H9 (cell line): ENCODE measurements around the gene RPL9. TPM values are rescaled to one million over a fixed set of nuclear protein-coding genes. Genes with fewer than 3 reads are reported as not detected.

Experiments used
- DNase-seq: peaks from one replicate; pipeline ENCODE4 v3.0.0-alpha.2; 2017
- H2AFZ ChIP-seq: one replicate; pipeline ENCODE4 v1.6.1; 2013; ENCODE audit warnings: mild to moderate bottlenecking, low read length, control low read depth, moderate library complexity
- H2AK5ac ChIP-seq: 2 replicates; pipeline ENCODE4 v1.6.1; 2013; ENCODE audit warnings: low read length, control low read depth, mixed read lengths; ENCODE audit not compliant: insufficient read length
- H2BK120ac ChIP-seq: one replicate; pipeline ENCODE4 v1.6.1; 2013; ENCODE audit warnings: low read depth, mild to moderate bottlenecking, low read length, control low read depth, inconsistent platforms; ENCODE audit not compliant: poor library complexity, severe bottlenecking
- H2BK12ac ChIP-seq: 2 replicates; pipeline ENCODE4 v1.6.1; 2013; ENCODE audit warnings: low read length, control low read depth, mixed read lengths, low read depth; ENCODE audit not compliant: insufficient read length
- H2BK15ac ChIP-seq: 2 replicates; pipeline ENCODE4 v1.6.1; 2013; ENCODE audit warnings: low read depth, low read length, control low read depth
- H2BK20ac ChIP-seq: one replicate; pipeline ENCODE4 v1.6.1; 2013; ENCODE audit warnings: low read depth, mild to moderate bottlenecking, low read length, control low read depth, inconsistent platforms; ENCODE audit not compliant: poor library complexity, severe bottlenecking
- H2BK5ac ChIP-seq: 2 replicates; pipeline ENCODE4 v1.6.1; 2013; ENCODE audit warnings: low read length, control low read depth, mixed read lengths; ENCODE audit not compliant: insufficient read length
- H3K14ac ChIP-seq: 2 replicates; pipeline ENCODE4 v1.6.1; 2013; ENCODE audit warnings: low read length, control low read depth; ENCODE audit not compliant: insufficient read depth
- H3K18ac ChIP-seq: 2 replicates; pipeline ENCODE4 v1.6.1; 2013; ENCODE audit warnings: low read depth, mild to moderate bottlenecking, mixed read lengths, low read length, control low read depth; ENCODE audit not compliant: insufficient read length
- H3K23ac ChIP-seq: 2 replicates; pipeline ENCODE4 v1.6.1; 2013; ENCODE audit warnings: low read length, control low read depth, mixed read lengths, low read depth; ENCODE audit not compliant: insufficient read length
- H3K23me2 ChIP-seq: 2 replicates; pipeline ENCODE4 v1.6.1; 2013; ENCODE audit warnings: low read depth, mild to moderate bottlenecking, mixed read lengths, low read length, control low read depth; ENCODE audit not compliant: insufficient read length, poor library complexity, severe bottlenecking
- H3K27ac ChIP-seq: 2 replicates; pipeline ENCODE4 v1.5.1; 2013; ENCODE audit warnings: low read length, control low read depth, mixed read lengths, low read depth; ENCODE audit not compliant: insufficient read length
- H3K27me3 ChIP-seq: 2 replicates; pipeline ENCODE4 v1.6.1; 2013; ENCODE audit warnings: low read length, control low read depth, inconsistent platforms; ENCODE audit not compliant: insufficient read depth
- H3K4ac ChIP-seq: 2 replicates; pipeline ENCODE4 v1.6.1; 2013; ENCODE audit warnings: low read depth, mild to moderate bottlenecking, control low read depth, inconsistent platforms, low read length, moderate library complexity
- H3K4me1 ChIP-seq: 2 replicates; pipeline ENCODE4 v1.6.1; 2013; ENCODE audit warnings: low read length, control low read depth, inconsistent platforms; ENCODE audit not compliant: insufficient read depth
- H3K4me2 ChIP-seq: 2 replicates; pipeline ENCODE4 v1.6.1; 2013; ENCODE audit warnings: low read length, control low read depth, mixed read lengths; ENCODE audit not compliant: insufficient read length, insufficient read depth
- H3K56ac ChIP-seq: 2 replicates; pipeline ENCODE4 v1.6.1; 2013; ENCODE audit warnings: low read depth, mild to moderate bottlenecking, mixed read lengths, low read length, control low read depth; ENCODE audit not compliant: insufficient read length
- H3K79me1 ChIP-seq: 2 replicates; pipeline ENCODE4 v1.6.1; 2013; ENCODE audit warnings: low read depth, mild to moderate bottlenecking, moderate library complexity, low read length, control low read depth, inconsistent platforms; ENCODE audit not compliant: insufficient read depth, poor library complexity, severe bottlenecking
- H3K79me2 ChIP-seq: 2 replicates; pipeline ENCODE4 v1.6.1; 2013; ENCODE audit warnings: low read length, control low read depth, inconsistent platforms; ENCODE audit not compliant: insufficient read depth
- H3K9ac ChIP-seq: 2 replicates; pipeline ENCODE4 v1.6.1; 2013; ENCODE audit warnings: low read length, control low read depth, mixed read lengths; ENCODE audit not compliant: insufficient read length; ENCODE audit errors: extremely low read depth
- H3K9me3 ChIP-seq: one replicate; pipeline ENCODE4 v1.6.1; 2013; ENCODE audit warnings: low read depth, low read length, inconsistent platforms; ENCODE audit not compliant: control insufficient read depth
- H3T11ph ChIP-seq: one replicate; pipeline ENCODE4 v1.6.1; 2013; ENCODE audit warnings: mild to moderate bottlenecking, low read length, control low read depth, inconsistent platforms
- H4K20me1 ChIP-seq: one replicate; pipeline ENCODE4 v1.6.1; 2013; ENCODE audit not compliant: control insufficient read depth, insufficient read length, insufficient read depth
- H4K5ac ChIP-seq: 2 replicates; pipeline ENCODE4 v1.6.1; 2013; ENCODE audit warnings: low read depth, mild to moderate bottlenecking, mixed read lengths, low read length, control low read depth; ENCODE audit not compliant: insufficient read length
- H4K8ac ChIP-seq: replicated peaks from 2 replicates; pipeline ENCODE4 v1.6.1; 2013; ENCODE audit warnings: low read length, control low read depth, mixed read lengths, low read depth; ENCODE audit not compliant: insufficient read length
- H4K91ac ChIP-seq: 2 replicates; pipeline ENCODE4 v1.6.1; 2013; ENCODE audit warnings: low read depth, mild to moderate bottlenecking, moderate library complexity, mixed read lengths, low read length, control low read depth; ENCODE audit not compliant: insufficient read length
- H3K27ac Mint-ChIP-seq, 3 experiments: 2 replicates in 2 of 3; 3 replicates in 1 of 3; pipeline ENCODE4 v1.8.0; 2020 to 2021; ENCODE audit warnings: mixed read lengths in 3 of 3, mild to moderate bottlenecking in 1 of 3, moderate library complexity in 1 of 3
- H3K27me3 Mint-ChIP-seq: 2 replicates; pipeline ENCODE4 v1.8.0; 2021; ENCODE audit warnings: low read depth, mild to moderate bottlenecking, moderate library complexity, mixed read lengths
- H3K36me3 Mint-ChIP-seq, 3 experiments: 2 replicates in 2 of 3; 3 replicates in 1 of 3; pipeline ENCODE4 v1.8.0; 2020 to 2021; ENCODE audit warnings: low read depth in 3 of 3, mixed read lengths in 3 of 3; ENCODE audit not compliant: insufficient read depth in 1 of 3
- H3K4me1 Mint-ChIP-seq, 2 experiments: 2 replicates each; pipeline ENCODE4 v1.8.0; 2020; ENCODE audit warnings: mixed read lengths in 2 of 2
- H3K4me3 Mint-ChIP-seq, 2 experiments: 2 replicates in 1 of 2; 3 replicates in 1 of 2; pipeline ENCODE4 v1.8.0; 2020 to 2021; ENCODE audit warnings: mild to moderate bottlenecking in 2 of 2, mixed read lengths in 2 of 2, moderate library complexity in 1 of 2
- H3K9me3 Mint-ChIP-seq, 2 experiments: 2 replicates in 1 of 2; 3 replicates in 1 of 2; pipeline ENCODE4 v1.8.0; 2020; ENCODE audit warnings: mild to moderate bottlenecking in 2 of 2, mixed read lengths in 2 of 2, moderate library complexity in 1 of 2
- WGBS: extraction: QIAGEN DNeasy Blood & Tissue Kit; methylation state at CpG from one replicate; pipeline ENCODE4 v1.1.7; 2013; ENCODE audit warnings: missing lambda C conversion rate, low lambda C conversion rate, mixed read lengths; ENCODE audit not compliant: insufficient read length; ENCODE audit errors: extremely low coverage; 5-methylcytosine and 5-hydroxymethylcytosine counted together
- long read RNA-seq: library from polyadenylated mRNA; unstranded; transcript quantifications from one replicate; pipeline ENCODE4 v2.0.0, GENCODE V29; 2020
- total RNA-seq: library from RNA; stranded (reverse); gene quantifications from 2 replicates; pipeline ENCODE4 v1.2.1, GENCODE V29; 2021
- TF ChIP-seq, protein P1 (sequence below): fragments of 200-600 bp; sonication (generic); conservative IDR thresholded peaks from 3 replicates; pipeline ENCODE4 v1.8.0; 2021; ENCODE audit warnings: antibody characterized with exemption, mild to moderate bottlenecking

RPL9 gene
- 1,871 and 1,888 TPM in 2 replicates for total RNA-seq
- long read RNA-seq, transcript RPL9-203 (7 exons, 1,127 nt), result minor isoform, 248 of 794 reads
- long read RNA-seq, transcript RPL9-214 (8 exons, 2,354 nt), result major isoform, 523 of 794 reads
- long read RNA-seq, partial matches to known transcripts, result 1 of 794 reads
- long read RNA-seq, other reads (novel, unspliced or antisense), result 18 of 794 reads

DNA sequence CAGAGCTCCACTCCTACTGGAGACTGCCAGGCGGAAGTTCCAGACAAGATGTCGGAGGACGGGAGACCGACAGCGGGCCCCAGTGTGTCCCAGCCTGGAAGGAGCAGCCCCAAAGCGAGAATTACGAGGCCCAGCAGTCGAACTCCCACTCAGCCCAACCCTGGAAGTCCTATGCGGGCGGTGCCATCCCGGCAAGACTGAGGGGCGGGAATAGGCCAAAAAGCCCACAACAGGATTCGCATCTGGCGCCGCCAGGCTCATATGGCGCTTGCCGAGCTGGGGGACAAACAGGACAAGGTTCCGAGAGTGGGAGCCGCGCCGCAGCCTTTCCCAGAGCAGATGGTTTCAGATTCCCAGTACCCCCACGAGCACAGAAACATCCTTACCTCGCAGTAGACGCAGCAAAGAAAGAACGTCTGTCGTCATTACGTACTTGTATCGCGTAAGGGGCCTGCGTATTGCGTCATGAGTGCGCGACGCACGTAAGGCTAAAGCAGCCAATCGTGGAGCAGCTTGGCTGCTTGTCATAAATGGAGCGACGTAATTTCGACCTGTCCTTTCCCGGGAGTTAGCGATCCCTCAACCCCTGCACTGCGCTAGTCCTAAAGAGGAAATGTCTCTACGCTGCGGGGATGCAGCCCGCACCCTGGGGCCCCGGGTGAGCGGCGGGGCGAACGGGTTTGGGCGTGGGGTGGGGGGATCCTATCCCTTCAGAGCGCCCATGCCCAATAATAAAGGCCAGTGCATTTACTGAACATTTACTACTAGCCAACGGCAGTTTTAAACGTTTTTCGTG, at the start of gene RPL9, which contains the start of gene LIAS:
Gene RPL9, minus strand, starts transcription at position 418 of the 796 bp plus-strand sequence. CDS start 483 bp downstream, outside the sequence.
Gene LIAS, plus strand, starts transcription at position 552 of the 796 bp plus-strand sequence. Its CDS starts 62 bp downstream, at position 614.
- Histone ChIP-seq H2AFZ (no peak within 1 kb of the TSS), H3K23ac (no peak within 1 kb of the TSS), H3K4me2 (peak within 1 kb of the TSS; percentile 78), H2BK15ac (no peak within 1 kb of the TSS), H3K4me1 (peaks cover 2% of the 10 kb centered on the region; the same call in 1 of the 2 replicates), H4K5ac (peak within 1 kb of the TSS; percentile 90), H2BK20ac (no peak within 1 kb of the TSS), H3K14ac (peak within 1 kb of the TSS; percentile 93), H3K27ac (peak within 1 kb of the TSS; percentile 31), H3K9ac (peak within 1 kb of the TSS; percentile 99), H3K56ac (no peak within 1 kb of the TSS), H2AK5ac (no peak within 1 kb of the TSS), H2BK12ac (no peak within 1 kb of the TSS), H3K27me3 (no peaks in the 10 kb centered on the region), H4K8ac (peak within 1 kb of the TSS; percentile 20), H3K79me2 (peaks cover 14% of the 10 kb centered on the region), H3K23me2 (no peaks in the 10 kb centered on the region), H4K91ac (peak within 1 kb of the TSS; percentile 63), H3K9me3 (no peaks in the 10 kb centered on the region), H4K20me1 (no peaks in the 10 kb centered on the region), H3K18ac (peak within 1 kb of the TSS; percentile 93), H3K4ac (peak within 1 kb of the TSS; percentile 58; the same call in 1 of the 2 replicates), H3T11ph (peak within 1 kb of the TSS; percentile 20), H2BK5ac (no peak within 1 kb of the TSS), H2BK120ac (peak within 1 kb of the TSS; percentile 62), H3K79me1 (peaks cover 6% of the 10 kb centered on the region)
- H3K9me3 Mint-ChIP-seq, result no peaks in the 10 kb centered on the region; a peak in 1 of 5 replicates
- no CpG with 5 or more reads among the region's 55 CpGs for WGBS
- TF ChIP-seq, protein P1, sequence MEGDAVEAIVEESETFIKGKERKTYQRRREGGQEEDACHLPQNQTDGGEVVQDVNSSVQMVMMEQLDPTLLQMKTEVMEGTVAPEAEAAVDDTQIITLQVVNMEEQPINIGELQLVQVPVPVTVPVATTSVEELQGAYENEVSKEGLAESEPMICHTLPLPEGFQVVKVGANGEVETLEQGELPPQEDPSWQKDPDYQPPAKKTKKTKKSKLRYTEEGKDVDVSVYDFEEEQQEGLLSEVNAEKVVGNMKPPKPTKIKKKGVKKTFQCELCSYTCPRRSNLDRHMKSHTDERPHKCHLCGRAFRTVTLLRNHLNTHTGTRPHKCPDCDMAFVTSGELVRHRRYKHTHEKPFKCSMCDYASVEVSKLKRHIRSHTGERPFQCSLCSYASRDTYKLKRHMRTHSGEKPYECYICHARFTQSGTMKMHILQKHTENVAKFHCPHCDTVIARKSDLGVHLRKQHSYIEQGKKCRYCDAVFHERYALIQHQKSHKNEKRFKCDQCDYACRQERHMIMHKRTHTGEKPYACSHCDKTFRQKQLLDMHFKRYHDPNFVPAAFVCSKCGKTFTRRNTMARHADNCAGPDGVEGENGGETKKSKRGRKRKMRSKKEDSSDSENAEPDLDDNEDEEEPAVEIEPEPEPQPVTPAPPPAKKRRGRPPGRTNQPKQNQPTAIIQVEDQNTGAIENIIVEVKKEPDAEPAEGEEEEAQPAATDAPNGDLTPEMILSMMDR, result no peak
- no peaks in the 10 kb centered on the region for H3K27me3 Mint-ChIP-seq
- H3K4me1 Mint-ChIP-seq, result peaks cover 12 to 18% of the 10 kb centered on the region in 2 experiments
- H3K4me3 Mint-ChIP-seq, result peak within 1 kb of the TSS; percentile 99
- peaks cover 46 to 65% (median 63%) of the 10 kb centered on the region in 3 experiments for H3K36me3 Mint-ChIP-seq
- peak within 1 kb of the TSS; percentile 99 to 100 (median 100) for H3K27ac Mint-ChIP-seq
- DNase-seq, result peak; percentile 96
